ENCODE results near the gene MAPK8. TPM values are rescaled to one million over a fixed set of nuclear protein-coding genes. Genes with fewer than 3 reads are reported as not detected.

Gene MAPK8
- 10 to 100 TPM; 28.6 to 31.9 TPM for total RNA-seq

DNA sequence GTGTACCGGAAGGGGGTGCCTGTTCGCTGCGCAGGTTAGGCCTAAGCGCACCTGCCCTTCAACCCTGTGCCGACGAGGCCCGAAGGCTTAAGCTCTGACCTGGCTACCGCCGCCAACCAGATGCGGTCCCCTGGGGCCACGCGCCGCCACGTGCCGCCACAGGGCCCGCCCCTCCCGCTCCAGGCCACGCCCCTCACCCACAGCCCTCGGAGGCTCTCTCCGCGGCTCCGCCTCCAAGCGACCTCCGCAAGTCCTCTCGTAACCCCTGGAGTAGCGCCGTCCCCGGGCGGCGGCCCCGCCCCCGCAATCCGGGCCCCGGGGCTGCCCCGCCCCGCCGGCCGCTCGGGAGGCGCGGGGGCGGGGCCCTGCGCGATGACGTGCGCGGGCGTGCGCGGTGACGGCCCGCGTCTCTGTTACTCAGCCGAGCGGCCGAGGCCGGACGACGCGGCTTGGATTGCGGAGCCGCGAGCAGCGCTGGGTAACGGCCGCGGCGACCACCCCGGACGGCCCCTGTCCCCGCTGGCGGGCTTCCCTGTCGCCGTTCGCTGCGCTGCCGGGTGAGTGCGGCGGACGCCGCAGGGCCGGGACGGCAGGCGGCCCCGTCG lies at the start of gene MAPK8:
Gene MAPK8 (plus strand): TSS at position 413 of the 605 bp plus-strand sequence. CDS start 94,984 bp downstream, outside the sequence.

DNA sequence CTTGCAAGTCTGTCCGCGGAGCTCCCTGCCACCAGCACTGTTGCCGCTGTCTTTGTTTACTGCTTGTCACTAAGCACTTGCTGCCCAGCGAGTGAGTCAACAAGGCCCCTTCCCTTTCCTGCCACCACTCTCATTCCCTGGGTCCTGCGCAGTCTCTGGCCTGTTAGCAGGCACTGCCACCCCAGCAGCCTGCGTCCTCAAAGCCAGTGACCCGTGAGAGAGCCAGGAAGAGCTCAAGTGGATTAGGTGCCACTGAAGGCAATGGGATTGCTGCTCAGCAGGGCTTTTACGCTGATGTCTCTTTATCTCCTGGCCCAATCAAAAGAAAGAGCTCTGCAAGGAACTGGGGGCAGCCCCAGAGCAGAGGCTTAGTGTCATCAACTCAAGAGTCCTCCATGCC lies 31.8 kb upstream of the MAPK8 start, which contains the start of gene FRMPD2:
Gene FRMPD2 (minus strand): TSS at position 61 of the 400 bp plus-strand sequence. CDS start 129 bp downstream, outside the sequence.

Other genes with a start within 250 kb of the MAPK8 start
- gene FRMPD2, start 32.0 kb upstream of the MAPK8 start, total RNA-seq: not detected

Data from activated naive CD4-positive, alpha-beta T cell treated with anti-CD3 and anti-CD28 coated beads, Interleukin-2, amount 10 ng/mL, durations not matched to agents 5 hours and 36 hours (primary cell).